ENCODE results near the gene KRTAP3-1. TPM values are rescaled to one million over a fixed set of nuclear protein-coding genes. Genes with fewer than 3 reads are reported as not detected.

Gene KRTAP3-1
- total RNA-seq, 1 donor from 2014 or later: not detected

GRCh38 chr17:40984226-40984625, 24.7 kb downstream of the KRTAP3-1 start, which contains the start of gene KRT40:
Gene KRT40, minus strand, starts transcription at chr17:40984326. Its CDS starts 53 bp downstream, at chr17:40984273.
- no peak within 1 kb of the TSS for H3K27ac Mint-ChIP-seq
- no peaks in the 10 kb centered on the region for H3K36me3 Mint-ChIP-seq (ENCODE audit: low read depth)
- no peaks in the 10 kb centered on the region for H3K4me1 Mint-ChIP-seq (ENCODE audit: low read depth)
- H3K9me3 Mint-ChIP-seq: no peaks in the 10 kb centered on the region
- DNase-seq (ENCODE audit: low spot score): no peak
- no peak within 1 kb of the TSS for H3K4me3 Mint-ChIP-seq
- peaks cover 9% of the 10 kb centered on the region for H3K27me3 Mint-ChIP-seq (ENCODE audit: insufficient read depth)
- intact Hi-C loops (cut with micrococcal nuclease): no loop called here

DNA sequence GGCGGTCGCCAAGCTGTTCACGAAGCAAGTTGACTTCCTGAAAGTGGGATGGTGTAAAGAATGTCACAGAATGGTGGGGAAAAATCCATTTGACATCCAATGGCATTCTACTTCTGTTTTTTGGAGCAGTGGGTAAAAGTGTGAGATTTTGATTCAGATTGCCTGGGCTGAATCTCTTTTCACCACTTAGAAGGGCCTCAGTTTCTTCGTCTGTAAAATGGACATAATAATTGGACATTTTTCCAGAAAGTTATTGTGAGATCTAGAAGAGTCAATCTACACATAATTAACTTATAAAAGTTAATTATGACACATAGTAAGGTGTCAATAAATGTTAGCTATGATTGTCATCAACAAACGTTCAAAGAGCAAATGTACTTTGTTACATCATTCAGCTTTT, 27.8 kb downstream of the KRTAP3-1 start:
- H3K36me3 Mint-ChIP-seq (ENCODE audit: low read depth): no peaks in the 10 kb centered on the region
- peaks cover 4% of the 10 kb centered on the region for H3K27me3 Mint-ChIP-seq (ENCODE audit: insufficient read depth)
- no peaks in the 10 kb centered on the region for H3K9me3 Mint-ChIP-seq
- no peak for DNase-seq (ENCODE audit: low spot score)
- intact Hi-C loops (cut with micrococcal nuclease): no loop called here
- H3K4me3 Mint-ChIP-seq: no peak overlapping the region
- H3K27ac Mint-ChIP-seq: no peak overlapping the region
- no peaks in the 10 kb centered on the region for H3K4me1 Mint-ChIP-seq (ENCODE audit: low read depth)

GRCh38 chr17:40980596-40980995, 28.3 kb downstream of the KRTAP3-1 start:
- peaks cover 2% of the 10 kb centered on the region for H3K27me3 Mint-ChIP-seq (ENCODE audit: insufficient read depth)
- H3K4me1 Mint-ChIP-seq (ENCODE audit: low read depth): no peaks in the 10 kb centered on the region
- no peak overlapping the region for H3K27ac Mint-ChIP-seq
- H3K9me3 Mint-ChIP-seq: no peaks in the 10 kb centered on the region
- no peak overlapping the region for H3K4me3 Mint-ChIP-seq
- no peaks in the 10 kb centered on the region for H3K36me3 Mint-ChIP-seq (ENCODE audit: low read depth)
- intact Hi-C loops (cut with micrococcal nuclease): no loop called here
- DNase-seq (ENCODE audit: low spot score): no peak

DNA sequence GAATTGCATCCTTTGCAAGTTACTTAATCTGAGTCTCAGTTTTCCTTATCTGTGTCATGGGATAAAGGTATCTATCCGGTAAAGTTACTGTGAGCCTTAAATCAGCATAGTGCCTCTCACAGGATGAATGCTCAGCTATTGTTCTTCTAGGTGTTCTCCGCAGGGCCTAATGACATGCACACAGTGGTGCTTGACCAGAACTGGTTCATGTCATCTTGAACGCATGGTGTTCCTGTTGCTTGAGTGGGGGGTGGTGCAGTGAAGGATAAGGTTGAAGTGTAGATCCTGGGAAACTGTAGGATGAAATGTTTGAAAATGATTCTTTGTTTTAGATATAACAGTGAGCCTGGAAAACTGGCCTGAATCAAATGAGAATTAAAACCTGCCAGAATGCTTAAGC, 28.8 kb downstream of the KRTAP3-1 start:
- H3K4me1 Mint-ChIP-seq (ENCODE audit: low read depth): no peaks in the 10 kb centered on the region
- H3K9me3 Mint-ChIP-seq: no peaks in the 10 kb centered on the region
- intact Hi-C loops (cut with micrococcal nuclease): no loop called here
- H3K36me3 Mint-ChIP-seq (ENCODE audit: low read depth): no peaks in the 10 kb centered on the region
- H3K27me3 Mint-ChIP-seq (ENCODE audit: insufficient read depth): peaks cover 7% of the 10 kb centered on the region
- no peak for DNase-seq (ENCODE audit: low spot score)
- H3K4me3 Mint-ChIP-seq: no peak overlapping the region
- no peak overlapping the region for H3K27ac Mint-ChIP-seq

- Mint-ChIP-seq H3K27me3 (ENCODE audit: insufficient read depth) (peaks cover 7% of the 10 kb centered on the region), H3K27ac (no peak overlapping the region), H3K9me3 (no peaks in the 10 kb centered on the region), H3K4me3 (no peak overlapping the region), H3K36me3 (ENCODE audit: low read depth) (no peaks in the 10 kb centered on the region), H3K4me1 (ENCODE audit: low read depth) (no peaks in the 10 kb centered on the region)
- no peak for DNase-seq (ENCODE audit: low spot score)
- intact Hi-C loops (cut with micrococcal nuclease): no loop called here
Observed at GRCh38 chr17:40978575-40979151, 30.3 kb downstream of the KRTAP3-1 start.

- no peaks in the 10 kb centered on the region for H3K36me3 Mint-ChIP-seq (ENCODE audit: low read depth)
- intact Hi-C loops (cut with micrococcal nuclease): no loop called here
- no peak overlapping the region for H3K4me3 Mint-ChIP-seq
- peaks cover 7% of the 10 kb centered on the region for H3K27me3 Mint-ChIP-seq (ENCODE audit: insufficient read depth)
- H3K27ac Mint-ChIP-seq: no peak overlapping the region
- H3K9me3 Mint-ChIP-seq: no peaks in the 10 kb centered on the region
- H3K4me1 Mint-ChIP-seq (ENCODE audit: low read depth): no peaks in the 10 kb centered on the region
- DNase-seq (ENCODE audit: low spot score): no peak
Observed at GRCh38 chr17:40975516-40975915, 33.4 kb downstream of the KRTAP3-1 start.

GRCh38 chr17:40974366-40974765, 34.6 kb downstream of the KRTAP3-1 start:
- no peak overlapping the region for H3K4me3 Mint-ChIP-seq
- DNase-seq (ENCODE audit: low spot score): no peak
- intact Hi-C loops (cut with micrococcal nuclease): no loop called here
- no peak overlapping the region for H3K27ac Mint-ChIP-seq
- H3K27me3 Mint-ChIP-seq (ENCODE audit: insufficient read depth): peaks cover 10% of the 10 kb centered on the region
- H3K4me1 Mint-ChIP-seq (ENCODE audit: low read depth): no peaks in the 10 kb centered on the region
- no peaks in the 10 kb centered on the region for H3K36me3 Mint-ChIP-seq (ENCODE audit: low read depth)
- no peaks in the 10 kb centered on the region for H3K9me3 Mint-ChIP-seq

GRCh38 chr17:40967582-40967981, 41.3 kb downstream of the KRTAP3-1 start:
- Mint-ChIP-seq H3K27me3 (ENCODE audit: insufficient read depth) (peaks cover 11% of the 10 kb centered on the region), H3K4me3 (no peak overlapping the region), H3K9me3 (peaks cover 5% of the 10 kb centered on the region), H3K27ac (no peak overlapping the region), H3K4me1 (ENCODE audit: low read depth) (no peaks in the 10 kb centered on the region), H3K36me3 (ENCODE audit: low read depth) (no peaks in the 10 kb centered on the region)
- intact Hi-C loops (cut with micrococcal nuclease): no loop called here
- no peak for DNase-seq (ENCODE audit: low spot score)

DNA sequence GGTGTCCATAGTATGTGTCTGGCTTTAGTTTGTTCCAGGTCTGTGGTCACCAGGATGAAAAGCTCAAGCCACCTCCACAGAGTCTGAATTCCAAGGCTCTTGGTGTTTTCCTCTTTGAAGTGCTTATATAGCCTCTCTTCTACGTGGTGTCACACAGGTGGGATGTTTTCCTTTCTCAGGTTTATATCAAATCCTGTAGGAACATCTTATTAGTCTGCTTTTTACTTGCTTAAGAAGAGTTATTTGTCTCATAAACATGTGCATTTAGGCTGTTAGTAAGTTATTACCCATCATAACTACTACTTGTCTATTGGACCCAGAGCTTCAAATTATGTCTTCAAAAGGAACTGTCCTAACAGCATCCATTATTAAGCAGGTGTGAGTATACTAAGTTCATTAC, 42.1 kb downstream of the KRTAP3-1 start, which contains the start of gene KRT39:
Gene KRT39, minus strand, starts transcription at position 101 of the 400 bp plus-strand sequence. Its CDS starts 92 bp downstream, at position 9.
- peaks cover 11% of the 10 kb centered on the region for H3K27me3 Mint-ChIP-seq (ENCODE audit: insufficient read depth)
- intact Hi-C loops (cut with micrococcal nuclease): no loop called here
- no peaks in the 10 kb centered on the region for H3K4me1 Mint-ChIP-seq (ENCODE audit: low read depth)
- no peak for DNase-seq (ENCODE audit: low spot score)
- H3K36me3 Mint-ChIP-seq (ENCODE audit: low read depth): no peaks in the 10 kb centered on the region
- H3K27ac Mint-ChIP-seq: no peak within 1 kb of the TSS
- peaks cover 5% of the 10 kb centered on the region for H3K9me3 Mint-ChIP-seq
- no peak within 1 kb of the TSS for H3K4me3 Mint-ChIP-seq

- Mint-ChIP-seq H3K36me3 (ENCODE audit: low read depth) (no peaks in the 10 kb centered on the region), H3K27me3 (ENCODE audit: insufficient read depth) (peaks cover 10% of the 10 kb centered on the region), H3K4me1 (ENCODE audit: low read depth) (peaks cover 6% of the 10 kb centered on the region), H3K4me3 (no peak overlapping the region), H3K9me3 (peaks cover 5% of the 10 kb centered on the region), H3K27ac (no peak overlapping the region)
- intact Hi-C loops (cut with micrococcal nuclease): no loop called here
- no peak for DNase-seq (ENCODE audit: low spot score)
Observed at GRCh38 chr17:40963838-40964237, 45.1 kb downstream of the KRTAP3-1 start.

GRCh38 chr17:40962059-40962561, 46.8 kb downstream of the KRTAP3-1 start:
- H3K4me1 Mint-ChIP-seq (ENCODE audit: low read depth): peaks cover 6% of the 10 kb centered on the region
- H3K27me3 Mint-ChIP-seq (ENCODE audit: insufficient read depth): peaks cover 11% of the 10 kb centered on the region
- intact Hi-C loops (cut with micrococcal nuclease): no loop called here
- H3K36me3 Mint-ChIP-seq (ENCODE audit: low read depth): no peaks in the 10 kb centered on the region
- peaks cover 5% of the 10 kb centered on the region for H3K9me3 Mint-ChIP-seq
- no peak for DNase-seq (ENCODE audit: low spot score)
- H3K4me3 Mint-ChIP-seq: no peak overlapping the region
- no peak overlapping the region for H3K27ac Mint-ChIP-seq

DNA sequence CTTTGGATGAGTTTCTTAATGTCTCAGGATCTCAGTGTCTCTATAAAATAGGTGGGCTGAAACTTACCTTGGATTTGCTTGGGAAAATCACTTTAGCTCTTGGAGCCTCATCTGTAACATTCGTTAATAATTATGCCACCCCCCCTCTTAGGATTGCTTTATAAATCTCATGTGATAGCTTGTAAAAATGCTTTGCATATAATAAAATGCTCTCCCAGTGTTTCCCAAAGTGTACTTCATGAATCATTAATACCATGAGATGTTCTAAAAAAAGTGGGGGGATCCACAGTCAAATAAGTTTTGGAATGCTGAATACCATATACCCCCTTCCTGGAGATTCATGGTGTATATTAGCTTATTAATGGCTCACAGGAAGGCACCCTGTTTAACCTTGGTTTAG, 47.3 kb downstream of the KRTAP3-1 start:
- Mint-ChIP-seq H3K4me3 (no peak overlapping the region), H3K27me3 (ENCODE audit: insufficient read depth) (peaks cover 16% of the 10 kb centered on the region), H3K27ac (no peak overlapping the region), H3K4me1 (ENCODE audit: low read depth) (peaks cover 6% of the 10 kb centered on the region), H3K9me3 (peaks cover 5% of the 10 kb centered on the region), H3K36me3 (ENCODE audit: low read depth) (no peaks in the 10 kb centered on the region)
- intact Hi-C loops (cut with micrococcal nuclease): no loop called here
- DNase-seq (ENCODE audit: low spot score): no peak

DNA sequence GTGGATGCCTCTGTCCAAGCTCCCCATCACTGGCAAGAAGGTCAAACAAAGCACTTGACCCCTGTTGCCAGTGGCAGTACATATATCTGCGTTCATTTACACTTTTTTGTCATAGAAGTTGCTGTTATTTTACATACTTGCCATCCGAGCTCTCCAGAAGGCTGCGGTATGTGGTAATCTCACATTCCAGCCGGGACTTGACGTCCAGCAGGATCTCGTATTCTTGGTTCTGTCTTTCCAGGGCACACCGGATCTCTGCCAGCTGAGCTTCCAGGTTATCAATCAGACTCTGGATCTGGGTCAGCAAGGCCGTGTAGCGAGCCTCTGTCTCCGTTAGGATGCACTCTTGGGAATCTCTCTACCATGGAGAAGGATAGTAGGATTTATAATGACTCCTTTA, 48.8 kb downstream of the KRTAP3-1 start:
- DNase-seq (ENCODE audit: low spot score): no peak
- Mint-ChIP-seq H3K4me1 (ENCODE audit: low read depth) (peaks cover 6% of the 10 kb centered on the region), H3K9me3 (no peaks in the 10 kb centered on the region), H3K36me3 (ENCODE audit: low read depth) (no peaks in the 10 kb centered on the region), H3K27me3 (ENCODE audit: insufficient read depth) (peaks cover 13% of the 10 kb centered on the region), H3K4me3 (no peak overlapping the region), H3K27ac (no peak overlapping the region)
- intact Hi-C loops (cut with micrococcal nuclease): no loop called here
